GM21737 (cell line): ENCODE data around the gene SLC2A4RG.

Experiments
- ATAC-seq: cut with Tn5 transposase; IDR thresholded peaks from one replicate; pipeline ENCODE4 v1.9.1; 2021; ENCODE audit warnings: mild to moderate bottlenecking, moderate library complexity; ENCODE audit not compliant: unreplicated experiment

Gene SLC2A4RG

DNA sequence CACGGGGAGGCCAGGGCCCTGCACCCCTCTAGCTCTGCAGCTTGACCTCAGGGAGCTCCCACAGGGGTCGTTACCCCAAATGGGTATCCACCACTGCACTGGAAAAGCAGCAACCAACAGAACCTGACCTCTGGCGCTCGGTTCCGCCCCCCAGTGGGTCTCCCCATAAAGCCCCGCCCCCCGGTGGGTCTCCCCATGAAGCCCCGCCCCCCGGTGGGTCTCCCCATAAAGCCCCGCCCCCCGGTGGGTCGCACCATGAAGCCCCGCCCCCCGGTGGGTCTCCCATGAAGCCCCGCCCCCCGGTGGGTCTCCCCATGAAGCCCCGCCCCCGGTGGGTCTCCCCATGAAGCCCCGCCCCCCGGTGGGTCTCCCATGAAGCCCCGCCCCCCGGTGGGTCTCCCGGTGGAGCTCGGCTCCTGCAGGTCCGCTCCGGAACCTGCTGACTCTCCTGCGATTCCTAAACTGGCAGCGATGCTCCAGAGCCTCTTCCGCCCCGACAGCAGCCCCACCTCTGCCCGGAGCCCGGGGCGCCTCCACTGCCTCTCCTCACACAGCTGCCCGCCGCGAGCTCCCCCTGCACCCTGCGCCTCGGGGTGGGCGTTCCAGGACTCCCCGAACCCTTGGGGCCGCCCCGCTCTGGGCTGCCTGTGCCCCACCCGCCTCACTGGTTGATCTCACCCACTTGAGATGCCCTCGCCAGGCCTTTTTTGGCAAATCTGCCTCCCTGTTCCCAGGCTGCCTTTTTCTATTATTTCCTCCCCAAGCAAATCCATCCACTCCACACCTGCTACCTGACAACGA is 12.1 kb downstream of the SLC2A4RG start:
- ATAC-seq = no peak

DNA sequence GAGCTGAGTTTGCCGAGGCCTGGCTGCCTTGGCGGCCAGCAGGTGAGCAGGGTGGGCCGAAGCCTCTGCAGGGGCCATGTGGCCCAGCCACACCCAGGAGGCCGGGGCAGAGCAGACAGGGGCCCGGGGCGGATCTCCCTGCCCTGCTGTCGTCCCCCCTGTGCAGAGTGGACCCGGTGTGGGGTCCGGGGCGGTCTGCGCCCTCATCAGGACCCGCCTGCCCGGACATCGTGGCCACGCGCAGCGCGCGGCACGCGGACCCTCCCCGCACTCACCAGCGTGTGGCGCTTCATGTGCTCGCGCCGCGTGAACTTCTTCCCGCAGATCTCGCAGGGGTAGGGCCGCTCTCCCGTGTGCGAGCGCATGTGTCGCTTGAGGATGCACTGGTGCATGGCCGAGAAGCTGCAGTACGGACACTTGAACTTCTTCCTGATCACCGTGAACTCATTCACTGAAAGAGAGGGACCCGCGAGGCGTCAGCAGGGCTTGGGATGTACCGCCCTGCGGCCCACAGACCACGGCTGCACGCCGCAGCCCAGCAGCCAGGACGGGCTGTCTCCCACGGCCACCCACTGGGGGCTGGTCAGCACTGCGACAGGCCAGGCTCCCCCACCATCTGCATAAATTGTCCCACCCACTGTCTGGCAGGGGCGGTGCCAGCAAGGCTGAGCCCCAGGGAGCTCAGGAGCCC is 13.0 kb downstream of the SLC2A4RG start:
- ATAC-seq = no peak

DNA sequence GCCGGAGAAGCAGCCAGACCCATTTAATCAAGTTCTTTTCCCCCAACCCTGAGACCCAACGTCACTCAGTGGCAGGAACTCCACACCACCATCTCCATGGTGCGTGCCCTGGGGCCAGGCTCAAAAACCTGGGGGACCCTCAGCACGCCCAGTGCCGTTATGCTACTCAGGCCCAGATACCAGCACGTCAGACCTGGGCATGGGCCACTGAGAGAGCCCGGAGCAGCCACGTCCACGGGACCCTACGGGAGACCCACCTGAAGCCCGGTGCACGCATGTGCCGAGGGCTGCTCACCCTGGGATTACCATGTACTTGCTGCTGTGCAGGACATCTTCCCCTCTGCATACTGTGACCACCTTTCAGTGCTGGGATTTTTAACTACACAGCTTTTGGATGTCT is 13.8 kb downstream of the SLC2A4RG start:
- no peak for ATAC-seq

DNA sequence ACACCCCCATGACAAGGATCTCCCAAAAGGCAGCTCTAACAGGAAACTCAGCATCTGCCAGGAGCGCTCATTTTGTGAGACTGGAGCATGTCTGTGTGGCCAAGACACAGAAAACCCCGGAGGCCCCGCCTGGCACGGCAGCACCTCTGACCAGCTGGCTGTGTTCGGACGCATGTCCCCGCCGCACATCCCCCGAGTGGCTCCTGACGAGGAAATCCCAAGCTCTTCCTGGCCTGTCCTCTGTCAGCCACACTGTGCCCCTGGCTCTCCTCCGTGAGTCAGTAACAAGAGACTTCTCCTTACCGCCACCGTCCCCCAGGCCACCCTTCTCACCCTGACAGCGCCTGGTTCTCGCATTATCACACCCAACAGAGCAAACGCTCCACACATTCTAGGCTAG is 14.4 kb downstream of the SLC2A4RG start:
- ATAC-seq = no peak

DNA sequence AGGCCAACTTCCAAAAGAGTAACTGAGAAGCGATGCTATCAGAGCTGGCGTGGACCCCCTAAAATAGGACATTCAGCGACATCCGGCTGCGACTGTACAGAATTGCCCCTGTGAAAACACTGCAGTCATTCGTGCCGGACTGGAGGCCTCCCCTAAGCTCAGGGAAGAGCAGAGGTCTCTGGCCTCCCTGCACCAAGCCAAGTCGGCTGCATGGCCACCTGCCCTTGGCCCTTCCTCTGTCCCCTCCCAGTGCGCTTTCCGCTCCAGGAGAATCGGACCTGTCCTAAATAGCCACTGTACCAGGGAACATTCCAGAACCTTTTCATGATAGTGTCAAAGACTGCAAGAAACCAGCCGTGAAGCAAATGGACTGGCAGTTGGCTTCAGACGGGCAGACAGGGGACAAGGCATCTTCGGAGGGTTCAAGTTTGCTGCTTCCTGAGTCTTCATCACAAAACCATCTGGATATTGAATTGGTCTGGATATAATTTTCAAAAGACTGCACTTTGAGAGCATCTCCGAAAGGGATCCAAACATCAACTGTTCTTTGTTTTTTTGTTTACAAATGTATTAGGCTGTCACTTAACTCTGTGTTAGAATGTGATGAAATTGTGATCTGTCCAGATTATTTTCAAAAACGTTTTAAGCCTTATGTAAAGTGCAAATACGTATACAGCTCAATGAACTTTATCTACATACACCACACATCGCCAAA is 16.5 kb downstream of the SLC2A4RG start:
- no peak for ATAC-seq

DNA sequence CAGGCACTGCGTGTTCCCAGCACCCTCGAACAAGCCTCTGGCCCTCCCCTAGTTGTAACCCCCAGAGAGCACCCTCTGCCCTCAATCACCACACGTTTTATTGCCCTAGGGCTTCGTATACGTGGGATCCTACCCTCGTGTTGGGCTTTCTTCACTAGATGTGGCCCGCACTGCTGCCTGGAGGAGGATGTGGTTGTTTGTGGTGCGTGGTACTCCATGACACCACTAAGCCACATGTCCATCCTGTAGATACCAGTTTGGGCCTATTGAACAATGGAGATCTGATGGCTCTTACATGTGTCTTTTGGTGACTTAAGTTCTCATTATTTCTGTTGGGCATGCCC is 17.0 kb downstream of the SLC2A4RG start:
- ATAC-seq = no peak

DNA sequence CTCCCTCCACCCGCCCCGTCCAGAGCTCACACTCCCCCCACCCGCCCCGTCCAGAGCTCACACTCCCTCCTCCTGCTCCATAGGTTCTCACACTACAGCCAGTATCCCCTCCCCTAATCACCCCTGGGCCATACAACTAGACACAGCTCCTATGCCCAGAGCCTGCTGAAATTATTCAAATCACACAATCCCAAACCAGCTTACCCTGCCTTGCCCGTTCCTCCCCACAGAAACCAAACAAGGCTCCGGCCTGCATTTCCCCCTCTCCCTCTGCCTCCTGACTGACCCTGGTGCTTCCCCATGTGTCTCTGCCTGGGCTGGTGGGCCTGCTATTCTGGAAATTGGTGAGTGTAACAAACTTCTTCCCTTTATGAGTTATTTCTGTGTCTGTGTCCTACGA is 18.6 kb downstream of the SLC2A4RG start:
- no peak for ATAC-seq

DNA sequence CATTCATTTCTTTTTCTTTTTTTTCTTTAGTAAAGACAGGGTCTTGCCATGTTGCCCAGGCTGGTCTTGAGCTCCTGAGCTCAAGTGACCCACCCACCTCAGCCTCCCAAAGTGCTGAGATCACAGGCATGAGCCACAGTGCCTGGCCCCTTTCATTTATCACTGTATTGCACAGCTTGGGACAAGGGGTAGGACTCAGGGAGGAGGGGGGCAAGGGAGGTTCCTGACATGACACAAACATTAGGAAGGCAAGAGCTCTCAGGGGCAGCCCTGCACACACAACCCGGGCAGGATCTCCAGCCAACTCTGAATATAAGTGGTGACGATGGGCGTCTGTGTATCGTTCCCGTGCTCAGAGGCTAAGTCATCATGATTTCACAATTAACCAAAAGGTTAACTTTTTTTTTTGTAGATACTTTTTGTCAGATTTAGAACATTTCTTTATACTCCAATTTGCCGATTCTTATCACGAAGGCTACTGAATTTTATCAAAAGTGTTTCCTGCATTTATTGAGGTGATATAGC is 19.9 kb downstream of the SLC2A4RG start:
- ATAC-seq = no peak

DNA sequence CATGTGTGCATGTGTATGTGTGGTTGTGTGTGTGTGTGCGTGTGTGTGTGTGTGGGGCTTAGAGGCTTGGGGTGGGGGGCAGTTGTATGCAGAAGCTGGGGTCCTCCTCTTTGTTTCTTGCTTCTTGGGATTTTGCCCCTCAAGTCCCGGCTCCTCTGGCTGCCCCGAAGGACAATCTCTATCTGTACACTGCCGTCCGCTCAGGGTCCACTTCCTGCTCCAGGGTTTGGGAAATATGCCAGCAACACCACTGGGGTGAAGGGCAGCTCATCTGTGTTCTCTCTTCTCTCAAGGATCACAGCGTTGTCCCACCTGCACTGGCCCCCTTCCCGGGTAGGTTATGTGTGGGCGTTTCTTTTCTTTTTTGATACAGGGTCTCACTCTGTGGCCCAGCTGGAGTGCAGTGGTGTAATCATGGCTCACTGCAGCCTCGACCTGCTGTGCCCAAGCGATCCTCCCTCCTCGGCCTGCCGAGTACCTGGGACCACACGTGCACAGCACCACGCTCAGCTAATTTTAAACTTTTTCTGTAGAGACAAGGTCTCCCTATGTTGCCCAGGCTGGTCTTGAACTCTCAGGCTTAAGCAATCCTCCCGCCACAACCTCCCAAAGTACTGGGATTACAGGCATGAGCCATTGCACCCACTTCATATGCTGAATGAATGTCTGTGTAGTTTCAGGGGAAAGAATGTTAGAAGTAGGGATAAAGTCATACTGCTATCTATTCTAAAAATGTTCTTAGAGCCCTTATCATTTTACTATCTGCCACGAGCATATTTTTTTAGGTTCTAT is 25.7 kb downstream of the SLC2A4RG start:
- no peak for ATAC-seq

DNA sequence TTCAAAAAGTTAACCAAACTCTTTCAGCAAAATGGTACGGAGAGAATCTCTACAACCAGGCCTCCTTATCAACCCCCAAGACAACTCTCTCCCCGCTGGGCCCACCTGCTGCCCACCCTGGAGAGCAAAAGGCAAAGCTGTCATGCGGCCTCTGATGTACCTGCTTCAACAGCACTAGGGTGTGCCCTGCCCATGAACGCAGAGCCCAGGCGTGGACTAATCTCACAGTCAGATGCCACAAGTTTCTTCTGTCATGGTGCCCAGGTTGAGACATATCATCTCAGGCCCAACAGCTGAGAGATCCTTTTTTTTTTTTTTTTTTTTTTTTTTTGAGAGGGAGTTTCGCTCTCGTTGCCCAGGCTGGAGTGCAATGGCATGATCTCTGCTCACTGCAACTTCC is 26.3 kb downstream of the SLC2A4RG start:
- ATAC-seq = no peak

DNA sequence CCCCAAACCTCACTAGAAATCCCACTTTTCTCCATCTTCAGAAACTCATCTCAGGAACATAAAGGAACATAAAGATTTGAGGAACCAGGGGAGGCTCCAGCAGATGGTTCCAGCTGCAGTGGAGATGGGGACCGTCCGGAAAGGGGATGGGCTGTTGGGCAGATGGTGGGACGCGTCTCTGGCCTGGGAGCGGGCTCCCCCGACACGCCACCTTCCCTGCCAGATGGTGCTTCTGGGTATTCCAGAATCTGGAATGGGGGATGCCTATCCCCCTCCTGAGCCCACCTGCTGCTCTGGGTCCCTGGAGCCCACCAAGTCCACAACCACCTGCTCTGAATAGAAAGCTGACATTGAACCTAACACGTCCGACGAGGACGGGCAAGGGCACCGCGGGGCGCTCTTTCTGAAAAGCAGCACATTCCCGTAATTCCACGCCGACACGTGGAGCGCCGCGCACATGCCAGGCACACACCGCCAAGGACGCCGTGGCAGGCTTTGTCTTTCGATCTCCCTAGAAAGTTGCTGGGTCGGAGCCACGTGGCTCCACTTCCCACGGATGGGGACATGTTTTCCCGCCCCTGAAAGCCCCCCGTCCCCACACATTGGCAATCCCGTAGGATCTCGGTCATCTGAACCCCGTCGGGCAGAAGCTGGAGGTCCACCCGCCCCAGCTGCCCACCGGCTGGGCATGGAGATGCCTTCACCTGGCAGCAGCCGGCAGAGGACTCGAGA is 27.3 kb downstream of the SLC2A4RG start:
- no peak for ATAC-seq

DNA sequence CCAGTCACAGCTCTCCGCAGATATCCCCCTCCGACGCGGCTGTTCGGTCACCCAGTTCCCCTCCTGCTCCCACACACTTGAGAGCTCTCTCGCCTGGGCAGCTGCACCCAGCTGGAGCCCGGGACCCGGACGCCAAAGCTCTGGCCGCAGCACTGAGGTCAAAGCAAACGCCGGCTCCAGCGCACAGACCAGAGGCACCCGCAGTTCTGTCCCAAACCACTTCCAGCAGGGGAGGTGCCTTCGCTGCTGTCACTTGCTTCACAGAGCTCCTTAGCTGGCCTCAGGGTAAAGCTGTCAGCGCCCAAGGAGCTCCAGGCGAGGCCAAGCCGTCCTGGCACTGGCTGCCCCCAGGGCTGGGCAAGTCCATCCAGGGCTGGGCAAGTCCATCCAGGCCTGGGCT is 27.9 kb downstream of the SLC2A4RG start:
- ATAC-seq = no peak

DNA sequence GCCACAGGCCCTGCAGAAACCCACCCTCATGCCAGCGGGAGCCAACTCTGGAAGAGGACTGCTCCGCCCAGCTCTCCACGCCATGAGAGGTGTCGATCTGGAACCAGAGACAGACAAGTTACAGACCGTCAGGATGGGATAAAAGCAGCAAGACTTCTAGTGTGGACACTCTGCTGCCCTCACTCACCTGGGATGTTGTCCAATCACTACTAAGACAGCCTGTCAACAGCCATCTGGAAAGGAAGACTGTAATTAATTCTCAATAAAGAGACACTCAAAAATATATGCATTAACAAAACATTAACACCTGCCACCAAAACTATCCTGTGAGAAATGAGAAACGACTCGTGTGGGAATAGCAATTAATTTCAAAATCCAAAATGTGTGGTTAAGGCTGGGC is 28.3 kb downstream of the SLC2A4RG start:
- no peak for ATAC-seq

DNA sequence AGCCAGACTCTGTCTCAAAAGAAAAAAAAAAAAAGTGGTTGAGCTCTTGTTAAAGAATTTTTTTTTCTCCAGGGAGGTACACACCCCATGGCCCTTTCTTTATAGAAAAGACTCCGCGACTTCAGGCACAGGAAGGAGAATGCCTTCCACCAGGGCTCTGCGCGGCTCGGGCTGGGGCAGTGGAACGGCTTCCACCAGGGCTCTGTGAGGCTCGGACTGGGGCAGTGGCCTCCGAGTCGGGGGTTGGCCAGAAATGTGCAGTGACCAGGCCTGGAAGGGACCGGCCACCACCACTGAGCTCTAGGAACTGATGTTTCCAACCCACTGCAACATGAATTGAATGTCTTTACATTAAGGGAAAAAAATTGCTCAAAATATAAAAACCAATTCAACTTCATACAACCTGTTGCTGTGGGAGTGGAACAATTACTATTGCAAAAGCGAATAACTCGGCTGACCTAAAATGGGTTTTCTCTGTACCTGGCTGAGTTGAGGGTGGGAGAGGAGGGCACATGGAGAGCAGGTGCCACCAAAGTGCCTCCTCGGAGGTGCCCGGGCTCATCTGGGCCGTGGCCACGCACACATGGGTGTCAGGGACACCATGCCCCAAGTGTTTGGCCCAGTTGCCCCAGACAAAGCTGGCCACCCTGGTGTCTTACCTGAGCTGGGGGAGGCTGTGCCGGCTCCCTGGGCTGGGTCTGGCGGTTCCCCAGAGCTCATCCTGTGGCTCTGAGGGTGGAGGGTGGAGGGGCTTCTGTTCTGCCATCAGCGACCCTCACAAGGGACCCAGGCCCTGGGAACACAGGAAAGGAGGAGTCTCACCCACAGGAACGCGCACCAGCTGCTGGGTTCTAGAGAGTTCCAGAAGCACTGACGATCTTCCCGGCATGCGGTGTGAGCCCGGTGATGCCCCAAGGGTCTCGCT is 29.3 kb downstream of the SLC2A4RG start:
- ATAC-seq = no peak

DNA sequence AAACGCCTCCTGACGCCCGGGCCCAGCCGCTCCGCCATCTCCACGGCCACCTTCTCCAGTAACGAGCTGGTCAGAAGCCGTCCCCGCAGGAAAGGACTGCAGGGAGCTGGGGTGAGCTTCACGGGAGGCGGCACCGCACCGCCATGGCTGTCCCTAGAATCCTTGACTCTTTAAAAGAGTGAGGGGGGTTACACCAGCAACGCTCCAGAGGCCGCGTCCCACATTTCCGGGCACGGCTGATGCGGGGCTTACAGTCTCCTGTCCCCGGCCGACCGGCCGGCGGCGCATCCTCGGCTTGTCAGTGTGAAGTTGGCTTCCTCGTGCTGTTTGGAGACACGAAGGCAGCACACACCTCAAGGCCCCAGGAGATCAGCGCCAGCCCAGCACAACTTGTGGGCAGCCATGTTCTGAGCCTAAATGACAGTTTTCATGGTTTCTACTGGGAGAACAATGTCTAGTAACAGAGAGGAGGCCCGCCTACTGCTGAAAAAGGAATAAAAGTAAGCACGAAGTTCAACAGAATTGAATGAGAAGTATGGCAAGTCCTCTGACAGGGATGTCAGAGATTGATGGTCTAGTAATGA is 30.4 kb downstream of the SLC2A4RG start:
- no peak for ATAC-seq

DNA sequence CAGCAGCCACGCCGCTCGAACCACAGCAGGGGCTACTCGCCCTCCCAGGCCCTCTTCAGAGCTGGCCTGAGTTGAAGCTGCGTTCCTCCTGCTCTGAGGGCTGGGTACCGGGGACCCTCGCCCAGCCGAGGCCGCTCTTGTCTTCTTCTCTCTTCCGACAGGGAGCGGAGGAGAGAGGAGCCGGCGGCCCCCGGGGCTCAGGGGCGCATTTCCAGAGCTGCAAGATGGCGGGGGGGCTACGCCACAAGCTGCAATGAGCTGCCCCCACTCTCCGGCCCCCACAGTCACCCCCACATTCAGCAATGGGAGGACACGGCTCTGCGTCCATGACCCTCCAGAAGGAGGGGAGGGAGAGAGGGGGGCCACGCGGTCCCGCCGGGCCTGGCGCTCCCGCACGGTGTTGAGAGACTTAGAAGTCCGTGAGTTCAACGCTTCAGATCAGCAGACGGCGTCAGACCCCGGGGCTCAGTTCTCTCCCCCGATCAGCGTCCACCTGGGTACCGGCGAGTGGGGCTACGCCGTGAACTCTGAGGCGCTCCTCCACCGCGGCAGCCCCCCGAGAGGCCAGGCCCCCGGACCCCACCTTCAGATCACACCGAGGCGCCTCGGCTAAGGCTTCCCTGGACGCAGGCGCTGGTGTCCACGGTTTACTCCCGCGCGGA is 31.6 kb downstream of the SLC2A4RG start:
- no peak for ATAC-seq

DNA sequence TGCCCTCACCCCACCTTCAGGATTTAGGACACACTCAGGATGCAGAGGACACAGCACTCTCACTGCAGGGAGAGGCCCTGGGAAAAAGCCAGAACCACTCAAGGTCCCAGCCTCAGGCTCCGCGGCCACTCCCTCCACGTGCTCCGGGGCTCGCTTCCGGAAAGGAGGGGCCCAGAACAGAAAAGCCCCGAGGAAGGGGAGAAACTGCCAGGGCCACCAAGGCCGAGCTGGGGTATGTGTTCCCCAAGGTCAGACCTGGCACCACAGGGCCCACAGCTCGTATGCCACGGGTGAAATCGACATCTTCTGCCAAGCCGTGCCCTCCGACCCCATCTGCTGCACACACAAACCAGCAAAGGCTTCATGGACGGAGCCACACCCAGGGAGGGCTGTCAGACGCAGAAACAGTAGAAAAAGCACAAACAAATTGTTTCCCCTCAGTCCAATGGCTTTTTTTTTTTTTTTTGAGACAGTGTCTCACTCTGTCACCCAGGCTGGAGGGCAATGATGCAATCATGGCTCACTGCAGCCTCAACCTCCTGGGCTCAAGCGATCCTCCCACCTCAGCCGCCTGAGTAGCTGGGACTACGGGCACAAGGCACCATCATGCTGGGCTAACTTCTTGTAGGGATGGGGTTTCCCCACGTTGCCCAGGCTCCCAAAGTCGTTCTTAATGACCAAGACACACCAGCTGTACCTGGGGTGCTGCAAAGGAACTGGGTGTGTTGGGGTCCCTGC is 33.4 kb downstream of the SLC2A4RG start:
- no peak for ATAC-seq
